HG02870 (cell line): Measurements from ENCODE around the gene PITPNM1.

Experiments used
- ATAC-seq: cut with Tn5 transposase; IDR thresholded peaks from one replicate; pipeline ENCODE4 v1.9.1; 2021; ENCODE audit warnings: mild to moderate bottlenecking, moderate library complexity; ENCODE audit not compliant: unreplicated experiment

PITPNM1 gene

DNA sequence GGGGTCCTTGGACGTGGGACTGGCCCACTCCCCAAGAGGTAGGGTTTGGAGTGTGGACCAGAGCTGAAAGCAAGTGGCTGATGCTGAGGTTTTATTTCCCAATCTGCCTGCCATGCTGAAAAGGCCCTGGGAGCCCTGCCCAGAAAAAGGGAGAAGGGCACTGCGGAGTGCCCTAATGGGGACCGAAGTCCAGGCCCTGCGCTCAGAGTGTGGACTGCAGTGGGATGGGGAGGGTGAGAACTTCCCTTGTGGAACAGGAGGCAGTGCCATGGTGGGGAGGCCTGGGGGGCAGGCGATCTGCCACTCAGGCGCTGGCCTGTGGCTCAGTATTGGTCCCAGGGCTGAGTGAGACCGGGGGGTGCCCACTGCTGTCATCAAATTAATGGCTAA lies 56.9 kb downstream of the PITPNM1 start:
- ATAC-seq = no peak

DNA sequence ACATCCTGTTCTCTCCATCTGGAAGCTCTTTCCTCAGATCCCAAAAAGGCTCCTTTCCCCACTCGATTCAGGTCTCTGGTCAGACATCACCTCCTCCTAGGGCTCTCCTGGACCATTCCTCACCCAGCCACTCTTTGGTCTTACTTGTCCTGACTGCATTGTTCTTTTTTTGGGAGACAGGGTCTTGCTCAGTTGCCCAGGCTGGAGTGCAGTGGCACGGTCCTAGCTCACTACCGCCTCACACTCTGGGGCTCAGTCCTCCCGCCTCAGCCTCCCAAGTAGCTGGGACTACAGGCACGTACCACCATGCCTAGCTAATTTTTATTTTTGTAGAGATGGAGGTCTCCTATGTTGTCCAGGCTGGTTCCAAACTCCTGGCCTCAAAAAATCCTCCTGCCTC lies 59.6 kb downstream of the PITPNM1 start:
- ATAC-seq = no peak

DNA sequence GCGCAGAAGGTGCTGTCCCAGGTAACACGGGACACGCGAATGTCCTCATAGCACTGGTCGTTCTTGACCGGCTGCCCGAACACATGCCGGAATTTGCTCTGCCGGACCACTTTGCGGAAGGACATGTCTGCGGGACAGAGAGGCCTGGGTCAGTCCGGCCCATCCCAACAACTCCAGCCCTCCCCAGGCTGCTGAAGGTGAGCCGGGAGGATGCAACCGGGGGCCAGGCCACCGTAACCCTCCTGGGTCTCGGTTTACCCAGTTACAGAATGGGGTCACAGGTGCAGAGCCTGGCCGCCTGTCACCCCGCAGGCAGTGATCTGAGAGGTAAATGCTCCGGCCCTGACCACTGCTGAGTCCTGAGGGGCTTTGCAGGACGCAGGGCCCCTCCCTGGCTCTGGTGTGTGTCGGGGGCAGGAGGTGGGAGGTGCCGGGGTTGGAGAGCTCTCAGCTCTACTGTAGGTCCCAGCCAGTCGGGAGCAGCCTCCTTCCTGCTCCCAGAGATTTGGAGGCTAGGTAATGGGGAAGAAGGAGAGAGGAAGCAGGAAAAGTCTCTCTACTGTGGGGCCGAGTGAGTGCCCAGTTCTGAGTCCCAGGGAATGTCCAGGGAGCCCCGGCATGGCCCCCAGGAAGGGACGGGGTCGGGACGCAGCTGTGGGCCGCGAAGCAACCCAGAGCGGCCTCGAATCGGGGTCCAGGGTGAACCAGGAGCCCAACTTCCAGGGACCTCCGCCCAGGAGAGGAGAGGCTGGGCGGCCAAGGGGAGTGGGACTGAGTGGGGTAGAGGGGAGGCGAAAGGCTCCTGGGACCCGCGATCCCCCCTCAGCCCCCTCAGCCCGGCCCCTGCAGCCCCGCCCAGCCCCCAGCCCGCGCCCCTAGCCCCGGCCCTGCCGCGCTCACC lies 62.4 kb downstream of the PITPNM1 start:
- ATAC-seq = no peak
